DOHH2 (cell line): Measurements from ENCODE around the gene TMEM47.

Experiments
- H3F3A ChIP-seq: fragments of 200-600 bp; sonication (generic), shearing (Covaris generic); 2 replicates; pipeline ENCODE4 v1.6.0; 2016; ENCODE audit warnings: antibody characterized with exemption, mild to moderate bottlenecking; ENCODE audit not compliant: control insufficient read depth, insufficient read depth
- H3K27ac ChIP-seq: fragments of 200-600 bp; sonication (generic); 2 replicates; pipeline ENCODE4 v1.5.1; 2014; ENCODE audit warnings: low read depth, mild to moderate bottlenecking, low read length, moderate library complexity
- H3K27me3 ChIP-seq: fragments of 200-600 bp; sonication (generic); 2 replicates; pipeline ENCODE4 v1.6.1; 2014; ENCODE audit warnings: mild to moderate bottlenecking, low read length, mixed read lengths; ENCODE audit not compliant: control insufficient read depth
- H3K36me3 ChIP-seq: fragments of 200-600 bp; sonication (generic); 2 replicates; pipeline ENCODE4 v1.6.1; 2014; ENCODE audit warnings: mild to moderate bottlenecking, low read length, moderate library complexity, mixed read lengths; ENCODE audit not compliant: control insufficient read depth
- H3K4me1 ChIP-seq: fragments of 200-600 bp; sonication (generic); 2 replicates; pipeline ENCODE4 v1.6.1; 2014; ENCODE audit warnings: mild to moderate bottlenecking, low read length, mixed read lengths; ENCODE audit not compliant: control insufficient read depth
- H3K4me2 ChIP-seq: fragments of 200-600 bp; sonication (generic); 2 replicates; pipeline ENCODE4 v1.6.0; 2014; ENCODE audit warnings: mild to moderate bottlenecking, low read length, moderate library complexity
- H3K4me3 ChIP-seq: fragments of 200-600 bp; sonication (generic); 2 replicates; pipeline ENCODE4 v1.5.1; 2014; ENCODE audit warnings: mild to moderate bottlenecking, low read length, mixed read lengths
- H3K79me2 ChIP-seq: fragments of 200-600 bp; sonication (generic); 2 replicates; pipeline ENCODE4 v1.6.1; 2014; ENCODE audit warnings: mild to moderate bottlenecking, low read length, mixed read lengths; ENCODE audit not compliant: control insufficient read depth
- H3K9me2 ChIP-seq: fragments of 200-600 bp; sonication (generic); replicated peaks from 2 replicates; pipeline ENCODE4 v1.6.1; 2014; ENCODE audit warnings: mild to moderate bottlenecking, low read length, mixed read lengths; ENCODE audit not compliant: control insufficient read depth
- H3K9me3 ChIP-seq: fragments of 200-600 bp; sonication (generic); 2 replicates; pipeline ENCODE4 v1.6.1; 2014; ENCODE audit warnings: antibody characterized with exemption, low read length, mixed read lengths; ENCODE audit not compliant: control insufficient read depth, insufficient read depth
- H4K20me1 ChIP-seq: fragments of 200-600 bp; sonication (generic); 2 replicates; pipeline ENCODE4 v1.6.0; 2014; ENCODE audit warnings: low read depth, mild to moderate bottlenecking, antibody characterized with exemption, low read length, moderate library complexity; ENCODE audit not compliant: control insufficient read depth, insufficient read depth
- CTCF ChIP-seq: fragments of 200-600 bp; sonication (generic); IDR thresholded peaks from one replicate; pipeline ENCODE4 v1.5.1; 2014; ENCODE audit warnings: antibody characterized with exemption, mild to moderate bottlenecking, low read depth, low read length; ENCODE audit not compliant: poor library complexity, severe bottlenecking
- EZH2phosphoT487 ChIP-seq: fragments of 200-600 bp; sonication (generic); IDR thresholded peaks from 2 replicates; pipeline ENCODE4 v1.6.1; 2017; ENCODE audit warnings: borderline replicate concordance, mild to moderate bottlenecking, antibody characterized with exemption, low read length, moderate library complexity, mixed read lengths

TMEM47 gene

GRCh38 chrX:34586346-34586911, 70.7 kb downstream of the TMEM47 start:
- Histone ChIP-seq H3K27ac (no peak overlapping the region), H3K36me3 (no peaks in the 10 kb centered on the region), H3K79me2 (no peaks in the 10 kb centered on the region), H3K4me3 (no peak overlapping the region), H3K9me2 (no peaks in the 10 kb centered on the region), H3F3A (no peaks in the 10 kb centered on the region), H3K9me3 (no peaks in the 10 kb centered on the region), H3K27me3 (no peaks in the 10 kb centered on the region), H4K20me1 (no peaks in the 10 kb centered on the region), H3K4me2 (no peak overlapping the region), H3K4me1 (no peaks in the 10 kb centered on the region)
- TF ChIP-seq EZH2phosphoT487 = no peak
- TF ChIP-seq CTCF = no peak

- Histone ChIP-seq H3F3A (no peaks in the 10 kb centered on the region), H4K20me1 (no peaks in the 10 kb centered on the region), H3K27me3 (no peaks in the 10 kb centered on the region), H3K36me3 (no peaks in the 10 kb centered on the region), H3K4me2 (no peak overlapping the region), H3K79me2 (no peaks in the 10 kb centered on the region), H3K4me3 (no peak overlapping the region), H3K9me3 (no peaks in the 10 kb centered on the region), H3K4me1 (no peaks in the 10 kb centered on the region), H3K27ac (no peak overlapping the region), H3K9me2 (no peaks in the 10 kb centered on the region)
- no peak for TF ChIP-seq CTCF
- no peak for TF ChIP-seq EZH2phosphoT487
These were observed 71.5 kb downstream of the TMEM47 start for GRCh38 chrX:34585561-34585960.

- Histone ChIP-seq H4K20me1 (no peaks in the 10 kb centered on the region), H3K4me2 (no peak overlapping the region), H3K4me1 (no peaks in the 10 kb centered on the region), H3K27ac (no peak overlapping the region), H3K9me2 (no peaks in the 10 kb centered on the region), H3K9me3 (no peaks in the 10 kb centered on the region), H3K4me3 (no peak overlapping the region), H3F3A (no peaks in the 10 kb centered on the region), H3K27me3 (no peaks in the 10 kb centered on the region), H3K36me3 (no peaks in the 10 kb centered on the region), H3K79me2 (no peaks in the 10 kb centered on the region)
- TF ChIP-seq CTCF (no peak), EZH2phosphoT487 (no peak)
These were observed 72.3 kb downstream of the TMEM47 start for GRCh38 chrX:34584781-34585180.
